Measurements from ENCODE around the gene RS1. TPM values are rescaled to one million over a fixed set of nuclear protein-coding genes. Genes with fewer than 3 reads are reported as not detected.

The RS1 gene
- not detected in 5 replicates for total RNA-seq (2022; extraction: Qiagen RNA extraction; ENCODE audit: low read depth)

GRCh38 chrX:18672008-18672407 lies at the start of gene RS1:
Gene RS1, minus strand, starts transcription at chrX:18672108. Its CDS starts 40 bp downstream, at chrX:18672068.

GRCh38 chrX:18707426-18708049 lies 35.6 kb upstream of the RS1 start, which contains the start of gene PPEF1:
Gene PPEF1, plus strand, starts transcription at chrX:18707645. Its CDS starts 136 bp downstream, at chrX:18707781.

Other genes starting within 250 kb of the RS1 start
- 3.1 to 6.9 TPM (median 5.1 TPM) in 5 replicates for gene CDKL5, start 246.5 kb downstream of the RS1 start, total RNA-seq (2022; extraction: Qiagen RNA extraction; ENCODE audit: low read depth)
- 0.70 to 1.4 TPM (median 1.1 TPM) in 5 replicates for gene PPEF1, start 35.5 kb upstream of the RS1 start, total RNA-seq (2022; extraction: Qiagen RNA extraction; ENCODE audit: low read depth)